Natural killer cell (primary cell): ENCODE measurements around the gene PELO. TPM values are rescaled to one million over a fixed set of nuclear protein-coding genes. Genes with fewer than 3 reads are reported as not detected.

Experiments used
- ATAC-seq, 3 donors: fragments of 150-1000 bp in 2 of 3; fragments of 200-7000 bp in 1 of 3; cut with Tn5 transposase; 1 replicate in 1 of 3; 2 replicates in 2 of 3; pipeline ENCODE4 v1.10.0; 2021; ENCODE audit warnings: mild to moderate bottlenecking in 2 of 3, moderate library complexity in 2 of 3
- DNase-seq, 2 donors: peaks; one replicate each; pipeline versions ENCODE4 v3.0.0 to v3.0.0-alpha.2; 2013 to 2021; ENCODE audit warnings: mixed read lengths in 1 of 2
- H3K27ac ChIP-seq: one replicate; pipeline ENCODE4 v1.5.1; 2013; ENCODE audit warnings: mild to moderate bottlenecking, low read length
- H3K27me3 ChIP-seq: one replicate; pipeline ENCODE4 v1.6.1; 2013; ENCODE audit warnings: low read length; ENCODE audit not compliant: control insufficient read depth, insufficient read depth
- H3K36me3 ChIP-seq: one replicate; pipeline ENCODE4 v1.6.1; 2013; ENCODE audit warnings: low read length; ENCODE audit not compliant: control insufficient read depth, insufficient read depth
- H3K4me1 ChIP-seq: one replicate; pipeline ENCODE4 v1.6.1; 2013; ENCODE audit warnings: low read length; ENCODE audit not compliant: control insufficient read depth, insufficient read depth
- H3K4me3 ChIP-seq: one replicate; pipeline ENCODE4 v1.5.1; 2013; ENCODE audit warnings: low read length
- H3K9me3 ChIP-seq: one replicate; pipeline ENCODE4 v1.6.1; 2013; ENCODE audit warnings: low read length; ENCODE audit not compliant: control insufficient read depth, insufficient read depth
- H3K27ac Mint-ChIP-seq, 2 donors: one replicate each; pipeline ENCODE4 v1.8.0; 2022; ENCODE audit warnings: mild to moderate bottlenecking in 2 of 2, mixed read lengths in 2 of 2, moderate library complexity in 1 of 2
- H3K27me3 Mint-ChIP-seq, 2 donors: one replicate each; pipeline ENCODE4 v1.8.0; 2022; ENCODE audit warnings: low read depth in 2 of 2, mixed read lengths in 2 of 2
- H3K36me3 Mint-ChIP-seq: one replicate; pipeline ENCODE4 v1.8.0; 2022; ENCODE audit warnings: mixed read lengths
- H3K4me1 Mint-ChIP-seq, 2 donors: one replicate each; pipeline ENCODE4 v1.8.0; 2022; ENCODE audit warnings: mixed read lengths in 2 of 2
- H3K4me3 Mint-ChIP-seq: one replicate; pipeline ENCODE4 v1.8.0; 2022; ENCODE audit warnings: mild to moderate bottlenecking, moderate library complexity, mixed read lengths
- H3K9me3 Mint-ChIP-seq, 2 donors: one replicate each; pipeline ENCODE4 v1.8.0; 2022; ENCODE audit warnings: mixed read lengths in 2 of 2
- CTCF ChIP-seq: fragments of 200-600 bp; IDR thresholded peaks from one replicate; pipeline ENCODE4 v1.8.0; 2022; ENCODE audit warnings: antibody characterized with exemption
- WGBS: methylation state at CpG from one replicate; pipeline ENCODE4 v1.1.7; 2013; ENCODE audit warnings: missing lambda C conversion rate; ENCODE audit not compliant: insufficient coverage; 5-methylcytosine and 5-hydroxymethylcytosine counted together
- intact Hi-C: fragments of 100-400 bp; cut with micrococcal nuclease; formaldehyde crosslinking; loops from one replicate; pipeline ENCODE4 v1.14.2; 2022
- total RNA-seq, 4 donors: library from RNA; stranded (reverse); fragments of 120-200 nt in 1 of 4; gene quantifications; one replicate each; pipeline versions ENCODE4 v1.2.3 to v1.2.4, GENCODE V29; 2013 to 2022

PELO gene
- total RNA-seq, 3 donors from 2014 or later (not counting 1 experiment from before 2014, with no cell fraction given): 2.6 to 3.9 (median 3.7) TPM

DNA sequence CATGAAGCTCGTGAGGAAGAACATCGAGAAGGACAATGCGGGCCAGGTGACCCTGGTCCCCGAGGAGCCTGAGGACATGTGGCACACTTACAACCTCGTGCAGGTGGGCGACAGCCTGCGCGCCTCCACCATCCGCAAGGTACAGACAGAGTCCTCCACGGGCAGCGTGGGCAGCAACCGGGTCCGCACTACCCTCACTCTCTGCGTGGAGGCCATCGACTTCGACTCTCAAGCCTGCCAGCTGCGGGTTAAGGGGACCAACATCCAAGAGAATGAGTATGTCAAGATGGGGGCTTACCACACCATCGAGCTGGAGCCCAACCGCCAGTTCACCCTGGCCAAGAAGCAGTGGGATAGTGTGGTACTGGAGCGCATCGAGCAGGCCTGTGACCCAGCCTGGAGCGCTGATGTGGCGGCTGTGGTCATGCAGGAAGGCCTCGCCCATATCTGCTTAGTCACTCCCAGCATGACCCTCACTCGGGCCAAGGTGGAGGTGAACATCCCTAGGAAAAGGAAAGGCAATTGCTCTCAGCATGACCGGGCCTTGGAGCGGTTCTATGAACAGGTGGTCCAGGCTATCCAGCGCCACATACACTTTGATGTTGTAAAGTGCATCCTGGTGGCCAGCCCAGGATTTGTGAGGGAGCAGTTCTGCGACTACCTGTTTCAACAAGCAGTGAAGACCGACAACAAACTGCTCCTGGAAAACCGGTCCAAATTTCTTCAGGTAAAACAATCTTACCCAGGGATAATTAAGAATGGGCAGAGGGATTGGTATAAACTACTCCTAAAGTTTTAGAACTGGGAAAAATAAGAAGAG is 12.9 kb downstream of the PELO start:
- no peaks in the 10 kb centered on the region for H3K27me3 ChIP-seq
- peak overlapping the region; percentile 92 to 94 for H3K27ac Mint-ChIP-seq
- no peaks in the 10 kb centered on the region for H3K27me3 Mint-ChIP-seq
- no peaks in the 10 kb centered on the region for H3K36me3 Mint-ChIP-seq
- H3K4me3 ChIP-seq: peak overlapping the region; percentile 76
- intact Hi-C loops: no loop called here
- peaks cover 20% of the 10 kb centered on the region for H3K4me1 ChIP-seq
- H3K9me3 ChIP-seq: no peaks in the 10 kb centered on the region
- TF ChIP-seq CTCF: no peak
- peaks cover 41 to 47% of the 10 kb centered on the region in 2 donors for H3K4me1 Mint-ChIP-seq
- H3K4me3 Mint-ChIP-seq: peak overlapping the region; percentile 99
- ATAC-seq (peak; percentile 32 to 62 (median 51)), DNase-seq (peak; percentile 39 to 59)
- no peaks in the 10 kb centered on the region for H3K9me3 Mint-ChIP-seq
- 12% methylated on average over 31 of the region's 31 CpGs for WGBS
- no peaks in the 10 kb centered on the region for H3K36me3 ChIP-seq
- peak overlapping the region; percentile 66 for H3K27ac ChIP-seq

GRCh38 chr5:52801329-52801728 is 13.6 kb downstream of the PELO start:
- peaks cover 20% of the 10 kb centered on the region for H3K4me1 ChIP-seq
- H3K27ac ChIP-seq: no peak overlapping the region
- no peak for ATAC-seq

DNA sequence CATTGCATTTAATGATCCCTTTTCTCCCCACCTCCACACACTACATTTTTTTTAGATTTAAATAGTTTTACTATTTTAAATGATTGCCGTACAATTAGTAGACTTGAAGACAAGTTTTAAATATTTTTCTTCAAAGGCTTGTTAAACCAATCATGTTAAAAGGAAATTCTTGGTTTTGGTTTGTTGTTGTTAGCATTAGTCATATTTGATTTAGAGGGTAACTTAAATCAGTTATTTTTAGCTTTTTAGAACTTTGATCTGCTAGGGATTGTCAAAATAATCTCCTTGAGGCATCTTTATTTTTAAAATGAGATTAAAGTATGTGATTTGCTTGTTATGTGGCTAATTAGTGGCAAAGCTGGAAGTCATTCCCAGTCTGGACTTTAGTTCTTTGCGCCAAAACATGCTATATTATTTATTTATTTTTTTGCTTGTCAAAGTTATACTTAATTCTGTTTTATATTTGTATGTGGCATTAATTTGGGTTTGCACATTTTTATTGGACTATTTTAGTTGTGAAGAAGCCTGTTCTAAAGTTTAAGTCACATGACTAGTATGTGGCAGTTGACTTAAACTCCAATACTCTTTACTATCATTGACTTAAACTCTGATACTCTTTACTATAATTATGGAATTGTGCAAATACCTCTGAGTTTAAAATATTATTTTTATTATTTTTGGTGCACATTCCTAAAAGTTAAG is 14.7 kb downstream of the PELO start:
- no peak for ATAC-seq
- Mint-ChIP-seq H3K36me3 (no peaks in the 10 kb centered on the region), H3K4me3 (no peak overlapping the region), H3K27me3 (no peaks in the 10 kb centered on the region), H3K9me3 (no peaks in the 10 kb centered on the region), H3K27ac (no peak overlapping the region), H3K4me1 (peaks cover 41 to 47% of the 10 kb centered on the region in 2 donors)
- Histone ChIP-seq H3K9me3 (no peaks in the 10 kb centered on the region), H3K4me3 (no peak overlapping the region), H3K27me3 (no peaks in the 10 kb centered on the region), H3K27ac (no peak overlapping the region), H3K36me3 (no peaks in the 10 kb centered on the region), H3K4me1 (peaks cover 20% of the 10 kb centered on the region)
- no CpG with 5 or more reads among the region's 2 CpGs for WGBS
- no peak for TF ChIP-seq CTCF
- intact Hi-C loops: no loop called here
- DNase-seq: no peak

More at GRCh38 chr5:52801329-52801728, 13.6 kb downstream of the PELO start:
- no peaks in the 10 kb centered on the region for H3K27me3 ChIP-seq
- no peak for DNase-seq
- H3K36me3 ChIP-seq: no peaks in the 10 kb centered on the region
- H3K4me1 Mint-ChIP-seq: peaks cover 41 to 47% of the 10 kb centered on the region in 2 donors
- H3K4me3 ChIP-seq: no peak overlapping the region
- peak overlapping the region; percentile 99 for H3K4me3 Mint-ChIP-seq
- H3K9me3 Mint-ChIP-seq: no peaks in the 10 kb centered on the region
- intact Hi-C loops: no loop called here
- 83% methylated on average over 8 of the region's 8 CpGs for WGBS
- no peaks in the 10 kb centered on the region for H3K36me3 Mint-ChIP-seq
- H3K9me3 ChIP-seq: no peaks in the 10 kb centered on the region
- no peak for TF ChIP-seq CTCF
- H3K27ac Mint-ChIP-seq: peak overlapping the region; percentile 92 to 94
- H3K27me3 Mint-ChIP-seq: no peaks in the 10 kb centered on the region
